WTC11 (cell line): ENCODE measurements around the gene CAMSAP1. TPM values are rescaled to one million over a fixed set of nuclear protein-coding genes. Genes with fewer than 3 reads are reported as not detected.
A peak's percentile ranks its signal among the peaks of the same experiment; 100 is the strongest.
"Not testable (repeated sequence)": the region's sequence is repeated elsewhere in the genome, so short reads cannot be mapped to it uniquely, and the experiment has no call there.

Experiments used
- ATAC-seq: fragments of 200-7000 bp; cut with Tn5 transposase; 2 replicates; pipeline ENCODE4 v1.10.0; 2021; ENCODE audit warnings: mild to moderate bottlenecking, moderate library complexity
- CTCF ChIA-PET: fragments of 300-600 bp; sonication (Branson Sonifier 250); formaldehyde crosslinking; loops from one replicate; lab custom pipeline; 2021; ENCODE audit warnings: antibody characterized with exemption; lab: Charles Lee
- POLR2A ChIA-PET: fragments of 350-600 bp; sonication (Branson Sonifier 250); formaldehyde crosslinking; loops from one replicate; lab custom pipeline; 2021; ENCODE audit warnings: antibody characterized with exemption; lab: Charles Lee
- DNase-seq: peaks from one replicate; pipeline ENCODE4 v3.0.0; 2021; ENCODE audit warnings: low spot score
- H3K27ac Mint-ChIP-seq: 2 replicates; pipeline ENCODE4 v1.8.0; 2021; ENCODE audit warnings: mixed read lengths
- H3K27me3 Mint-ChIP-seq: 2 replicates; pipeline ENCODE4 v1.8.0; 2021; ENCODE audit warnings: low read depth, mild to moderate bottlenecking, moderate library complexity, mixed read lengths
- H3K36me3 Mint-ChIP-seq: 2 replicates; pipeline ENCODE4 v1.8.0; 2021; ENCODE audit warnings: mixed read lengths
- H3K4me1 Mint-ChIP-seq: 2 replicates; pipeline ENCODE4 v1.8.0; 2022; ENCODE audit warnings: mixed read lengths
- H3K4me3 Mint-ChIP-seq: 2 replicates; pipeline ENCODE4 v1.8.0; 2021; ENCODE audit warnings: mild to moderate bottlenecking, moderate library complexity, mixed read lengths
- H3K9me3 Mint-ChIP-seq: 2 replicates; pipeline ENCODE4 v1.8.0; 2021; ENCODE audit warnings: mixed read lengths
- AFF4 ChIP-seq: sonication (generic); formaldehyde crosslinking; IDR thresholded peaks from 2 replicates; pipeline ENCODE4 v1.8.1; 2023; ENCODE audit warnings: mild to moderate bottlenecking, missing genetic modification reagents, borderline replicate concordance
- ATF1 ChIP-seq: sonication (generic); formaldehyde crosslinking; IDR thresholded peaks from 2 replicates; pipeline ENCODE4 v1.8.1; 2023; ENCODE audit warnings: mild to moderate bottlenecking, moderate library complexity, missing genetic modification reagents
- E2F4 ChIP-seq: sonication (generic); formaldehyde crosslinking; IDR thresholded peaks from 2 replicates; pipeline ENCODE4 v1.8.1; 2022; ENCODE audit warnings: low read depth, mild to moderate bottlenecking, moderate library complexity, missing genetic modification reagents, borderline replicate concordance
- ELF4 ChIP-seq: sonication (generic); formaldehyde crosslinking; IDR thresholded peaks from 2 replicates; pipeline ENCODE4 v1.8.1; 2022; ENCODE audit warnings: low read depth, mild to moderate bottlenecking, moderate library complexity, missing genetic modification reagents
- EMX1 ChIP-seq: fragments of 250-450 bp; sonication (Bioruptor Pico); IDR thresholded peaks from 2 replicates; pipeline ENCODE4 v1.8.0; 2021; ENCODE audit warnings: mild to moderate bottlenecking
- FOXP1 ChIP-seq: sonication (generic); formaldehyde crosslinking; IDR thresholded peaks from 2 replicates; pipeline ENCODE4 v1.8.0; 2022; ENCODE audit warnings: missing genetic modification reagents, mild to moderate bottlenecking, moderate library complexity, borderline replicate concordance
- GTF2I ChIP-seq: fragments of 250-450 bp; sonication (Bioruptor Pico); conservative IDR thresholded peaks from 2 replicates; pipeline ENCODE4 v1.4.0; 2021; ENCODE audit warnings: mild to moderate bottlenecking
- IRF1 ChIP-seq: sonication (generic); formaldehyde crosslinking; IDR thresholded peaks from 2 replicates; pipeline ENCODE4 v1.8.0; 2023; ENCODE audit warnings: missing genetic modification reagents
- MAX ChIP-seq: sonication (generic); formaldehyde crosslinking; IDR thresholded peaks from 2 replicates; pipeline ENCODE4 v1.8.0; 2022; ENCODE audit warnings: mild to moderate bottlenecking, missing genetic modification reagents
- PRRX2 ChIP-seq: fragments of 250-450 bp; sonication (Bioruptor Pico); IDR thresholded peaks from 2 replicates; pipeline ENCODE4 v1.8.0; 2021; ENCODE audit warnings: mild to moderate bottlenecking
- SMAD4 ChIP-seq: sonication (generic); formaldehyde crosslinking; IDR thresholded peaks from 2 replicates; pipeline ENCODE4 v1.8.0; 2022; ENCODE audit warnings: mild to moderate bottlenecking, missing genetic modification reagents
- SOX15 ChIP-seq: fragments of 250-450 bp; sonication (Bioruptor Pico); IDR thresholded peaks from 2 replicates; pipeline ENCODE4 v1.9.0; 2021; ENCODE audit warnings: mild to moderate bottlenecking
- TEAD1 ChIP-seq: sonication (generic); formaldehyde crosslinking; IDR thresholded peaks from 2 replicates; pipeline ENCODE4 v1.8.0; 2022; ENCODE audit warnings: mild to moderate bottlenecking, missing genetic modification reagents
- total RNA-seq: library from RNA; stranded (reverse); gene quantifications from 3 replicates; pipeline ENCODE4 v1.2.3, GENCODE V29; 2021
- TF ChIP-seq, protein P1 (sequence below): sonication (generic); formaldehyde crosslinking; IDR thresholded peaks from 2 replicates; pipeline ENCODE4 v1.8.0; 2022; ENCODE audit warnings: mild to moderate bottlenecking, missing genetic modification reagents
- TF ChIP-seq, protein P2 (sequence below): sonication (generic); formaldehyde crosslinking; conservative IDR thresholded peaks from 2 replicates; pipeline ENCODE4 v1.8.1; 2023; ENCODE audit warnings: mild to moderate bottlenecking, low read depth, missing genetic modification reagents, moderate library complexity

Gene CAMSAP1
- total RNA-seq, 1 experiment from 2014 or later: 40.5 TPM

- DNase-seq: no peak
- CTCF ChIA-PET: interaction anchor here (1.5 kb wide), 1 partner anchor 187 kb away, joined by 3 read pairs; no protein-coding TSS in a partner anchor
These were observed 44.7 kb upstream of the CAMSAP1 start for GRCh38 chr9:135951889-135952663.

DNA sequence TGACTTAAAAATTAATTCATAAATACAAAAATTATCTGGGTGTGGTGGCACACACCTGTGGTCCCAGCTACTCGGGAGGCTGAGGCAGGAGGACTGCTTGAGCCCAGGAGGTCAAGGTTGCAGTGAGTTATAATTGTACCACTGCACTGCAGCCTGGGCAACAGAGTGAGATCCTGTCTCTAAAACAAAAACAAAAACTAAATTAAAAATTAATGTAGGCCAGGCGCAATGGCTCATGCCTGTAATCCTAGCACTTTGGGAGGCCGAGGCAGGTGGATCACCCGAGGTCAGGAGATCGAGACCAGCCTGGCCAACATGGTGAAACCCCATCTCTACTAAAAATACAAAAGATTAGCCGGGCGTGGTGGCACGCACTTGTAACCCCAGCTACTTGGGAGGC, 44.0 kb upstream of the CAMSAP1 start:
- H3K9me3 Mint-ChIP-seq, ATAC-seq, DNase-seq, H3K4me1 Mint-ChIP-seq, H3K27ac Mint-ChIP-seq, POLR2A ChIA-PET, H3K4me3 Mint-ChIP-seq, H3K27me3 Mint-ChIP-seq: not testable (repeated sequence)
- H3K36me3 Mint-ChIP-seq: peaks cover 43% of the 10 kb centered on the region
- CTCF ChIA-PET: interaction anchor here (1.5 kb wide), 1 partner anchor 187 kb away, joined by 3 read pairs; no protein-coding TSS in a partner anchor

More at GRCh38 chr9:135951889-135952663, 44.7 kb upstream of the CAMSAP1 start:
- Mint-ChIP-seq H3K9me3 (no peaks in the 10 kb centered on the region), H3K36me3 (peaks cover 38% of the 10 kb centered on the region), H3K27me3 (no peaks in the 10 kb centered on the region), H3K4me1 (no peaks in the 10 kb centered on the region), H3K4me3 (no peak overlapping the region), H3K27ac (0 out of 2 replicates have a peak overlapping the region, but pooled peaks have one; percentile 29)
- POLR2A ChIA-PET: no interaction called here
- ATAC-seq: no peak
- TF ChIP-seq E2F4 (CRISPR knock-in tag) (no peak), ATF1 (CRISPR knock-in tag) (no peak), PRRX2 (CRISPR knock-in tag) (no peak), TEAD1 (CRISPR knock-in tag) (no peak), EMX1 (no peak), GTF2I (CRISPR knock-in tag) (no peak), SOX15 (CRISPR knock-in tag) (no peak), FOXP1 (CRISPR knock-in tag) (no peak), MAX (no peak), AFF4 (no peak), ELF4 (CRISPR knock-in tag) (no peak), IRF1 (CRISPR knock-in tag) (no peak), SMAD4 (no peak)
- TF ChIP-seq, protein P1, sequence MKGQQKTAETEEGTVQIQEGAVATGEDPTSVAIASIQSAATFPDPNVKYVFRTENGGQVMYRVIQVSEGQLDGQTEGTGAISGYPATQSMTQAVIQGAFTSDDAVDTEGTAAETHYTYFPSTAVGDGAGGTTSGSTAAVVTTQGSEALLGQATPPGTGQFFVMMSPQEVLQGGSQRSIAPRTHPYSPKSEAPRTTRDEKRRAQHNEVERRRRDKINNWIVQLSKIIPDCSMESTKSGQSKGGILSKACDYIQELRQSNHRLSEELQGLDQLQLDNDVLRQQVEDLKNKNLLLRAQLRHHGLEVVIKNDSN: no peak
- TF ChIP-seq, protein P2, sequence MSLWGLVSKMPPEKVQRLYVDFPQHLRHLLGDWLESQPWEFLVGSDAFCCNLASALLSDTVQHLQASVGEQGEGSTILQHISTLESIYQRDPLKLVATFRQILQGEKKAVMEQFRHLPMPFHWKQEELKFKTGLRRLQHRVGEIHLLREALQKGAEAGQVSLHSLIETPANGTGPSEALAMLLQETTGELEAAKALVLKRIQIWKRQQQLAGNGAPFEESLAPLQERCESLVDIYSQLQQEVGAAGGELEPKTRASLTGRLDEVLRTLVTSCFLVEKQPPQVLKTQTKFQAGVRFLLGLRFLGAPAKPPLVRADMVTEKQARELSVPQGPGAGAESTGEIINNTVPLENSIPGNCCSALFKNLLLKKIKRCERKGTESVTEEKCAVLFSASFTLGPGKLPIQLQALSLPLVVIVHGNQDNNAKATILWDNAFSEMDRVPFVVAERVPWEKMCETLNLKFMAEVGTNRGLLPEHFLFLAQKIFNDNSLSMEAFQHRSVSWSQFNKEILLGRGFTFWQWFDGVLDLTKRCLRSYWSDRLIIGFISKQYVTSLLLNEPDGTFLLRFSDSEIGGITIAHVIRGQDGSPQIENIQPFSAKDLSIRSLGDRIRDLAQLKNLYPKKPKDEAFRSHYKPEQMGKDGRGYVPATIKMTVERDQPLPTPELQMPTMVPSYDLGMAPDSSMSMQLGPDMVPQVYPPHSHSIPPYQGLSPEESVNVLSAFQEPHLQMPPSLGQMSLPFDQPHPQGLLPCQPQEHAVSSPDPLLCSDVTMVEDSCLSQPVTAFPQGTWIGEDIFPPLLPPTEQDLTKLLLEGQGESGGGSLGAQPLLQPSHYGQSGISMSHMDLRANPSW: no peak

GRCh38 chr9:135950841-135951240, 43.5 kb upstream of the CAMSAP1 start:
- ATAC-seq, H3K4me1 Mint-ChIP-seq, H3K27me3 Mint-ChIP-seq, POLR2A ChIA-PET, H3K9me3 Mint-ChIP-seq, H3K4me3 Mint-ChIP-seq, H3K27ac Mint-ChIP-seq, DNase-seq: not testable (repeated sequence)
- CTCF ChIA-PET: interaction anchor here (1.2 kb wide), 1 partner anchor 10 kb away, joined by 3 read pairs; the partner anchor contains the start of gene UBAC1
- H3K36me3 Mint-ChIP-seq: peaks cover 48% of the 10 kb centered on the region
